ENCODE data around the gene ZNF689. TPM values are rescaled to one million over a fixed set of nuclear protein-coding genes. Genes with fewer than 3 reads are reported as not detected.
A peak's percentile ranks its signal among the peaks of the same experiment; 100 is the strongest.

The ZNF689 gene
- total and polyA plus RNA-seq, 2 of the 13 experiments (the other 11 are each of a cell fraction or from before 2014, with no cell fraction given) = 9.7 to 19.5 TPM

DNA sequence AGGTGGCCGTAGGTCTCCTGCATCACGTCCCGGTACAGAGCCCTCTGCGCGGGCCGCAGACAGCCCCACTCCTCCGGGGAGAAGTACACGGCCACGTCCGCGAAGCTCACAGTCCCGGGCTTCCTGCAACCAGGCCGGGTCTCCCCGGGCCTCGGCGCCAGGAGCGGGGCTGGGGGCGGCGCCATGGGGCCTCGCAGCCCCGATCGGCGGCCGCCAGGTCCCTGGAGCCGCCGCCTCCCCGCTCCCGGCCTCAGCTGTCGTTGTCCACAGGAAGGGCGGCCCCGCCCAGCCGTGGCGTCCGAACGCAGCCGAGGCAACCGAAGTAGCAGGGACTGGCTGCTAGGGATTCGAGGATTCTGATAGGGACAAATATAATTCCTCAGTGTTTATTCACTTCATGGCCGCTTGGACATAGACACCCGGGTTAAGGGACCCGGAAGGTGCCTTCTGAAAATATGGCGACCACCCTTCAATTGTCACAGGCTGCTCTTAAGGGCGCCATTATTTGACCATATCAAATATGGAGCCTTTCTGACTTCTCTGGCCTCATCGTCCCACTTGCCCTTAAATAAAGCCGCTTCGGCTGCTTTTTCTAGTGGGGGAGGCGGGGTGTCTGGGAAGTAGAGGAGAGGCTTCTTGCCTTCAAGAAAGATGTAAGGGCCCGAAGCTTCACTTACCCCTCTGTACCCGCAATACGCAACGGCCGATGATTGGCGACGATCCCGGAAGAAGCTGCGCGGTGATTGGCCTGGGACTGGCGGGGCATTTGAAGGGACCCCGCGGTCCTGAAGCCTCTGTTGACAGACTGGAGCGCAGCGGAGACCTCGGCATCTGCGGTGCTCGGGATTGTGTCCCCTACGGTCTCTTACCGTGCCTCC, 38.5 kb downstream of the ZNF689 start, which contains the start of gene ZNF688 (continued):
- TF ChIP-seq FOXP4 (CRISPR knock-in tag; IDR thresholded peaks at IDR 0.05) (0 out of 2 replicates have a peak, but pooled peaks have one; percentile 20), DBP (CRISPR knock-in tag; IDR thresholded peaks at IDR 0.05; ENCODE audit: not compliant biosample characterization) (peak; percentile 17), NFYB (CRISPR knock-in tag; IDR thresholded peaks at IDR 0.05) (peak; percentile 98), IRX3 (CRISPR knock-in tag; IDR thresholded peaks at IDR 0.05; ENCODE audit: borderline replicate concordance, low read depth) (peak; percentile 77; the same call in 1 of the 2 replicates), LRRFIP1 (CRISPR knock-in tag; conservative IDR thresholded peaks at IDR 0.05) (no peak), MAFG (CRISPR knock-in tag; IDR thresholded peaks at IDR 0.05) (no peak), ZSCAN31 (CRISPR knock-in tag; IDR thresholded peaks at IDR 0.05; ENCODE audit: low read depth) (peak; percentile 88), NR2F6 (IDR thresholded peaks at IDR 0.05) (peak; percentile 33; the same call in 1 of the 2 replicates), NR2F6 (CRISPR knock-in tag; IDR thresholded peaks at IDR 0.05) (0 out of 2 replicates have a peak, but pooled peaks have one; percentile 8), MIER3 (CRISPR knock-in tag; IDR thresholded peaks at IDR 0.05; ENCODE audit: borderline replicate concordance) (no peak), GZF1 (CRISPR knock-in tag; IDR thresholded peaks at IDR 0.05) (no peak; the same call in 1 of the 2 replicates), HOMEZ (CRISPR knock-in tag; IDR thresholded peaks at IDR 0.05; ENCODE audit: low read depth) (no peak), ZNF781 (CRISPR knock-in tag; IDR thresholded peaks at IDR 0.05; ENCODE audit: borderline replicate concordance, not compliant biosample characterization) (no peak), ZFY (CRISPR knock-in tag; IDR thresholded peaks at IDR 0.05) (peak; percentile 72), RXRB (CRISPR knock-in tag; IDR thresholded peaks at IDR 0.05; ENCODE audit: borderline replicate concordance) (no peak; the same call in 1 of the 2 replicates), RFXANK (CRISPR knock-in tag; IDR thresholded peaks at IDR 0.05) (peak; percentile 68; the same call in 1 of the 2 replicates), DRAP1 (CRISPR knock-in tag; IDR thresholded peaks at IDR 0.05) (peak; percentile 71), ZNF550 (CRISPR knock-in tag; IDR thresholded peaks at IDR 0.05; ENCODE audit: borderline replicate concordance) (peak; percentile 35; the same call in 1 of the 2 replicates), MEIS2 (CRISPR knock-in tag; IDR thresholded peaks at IDR 0.05) (no peak; the same call in 1 of the 2 replicates)
- TF ChIP-seq, protein P1, sequence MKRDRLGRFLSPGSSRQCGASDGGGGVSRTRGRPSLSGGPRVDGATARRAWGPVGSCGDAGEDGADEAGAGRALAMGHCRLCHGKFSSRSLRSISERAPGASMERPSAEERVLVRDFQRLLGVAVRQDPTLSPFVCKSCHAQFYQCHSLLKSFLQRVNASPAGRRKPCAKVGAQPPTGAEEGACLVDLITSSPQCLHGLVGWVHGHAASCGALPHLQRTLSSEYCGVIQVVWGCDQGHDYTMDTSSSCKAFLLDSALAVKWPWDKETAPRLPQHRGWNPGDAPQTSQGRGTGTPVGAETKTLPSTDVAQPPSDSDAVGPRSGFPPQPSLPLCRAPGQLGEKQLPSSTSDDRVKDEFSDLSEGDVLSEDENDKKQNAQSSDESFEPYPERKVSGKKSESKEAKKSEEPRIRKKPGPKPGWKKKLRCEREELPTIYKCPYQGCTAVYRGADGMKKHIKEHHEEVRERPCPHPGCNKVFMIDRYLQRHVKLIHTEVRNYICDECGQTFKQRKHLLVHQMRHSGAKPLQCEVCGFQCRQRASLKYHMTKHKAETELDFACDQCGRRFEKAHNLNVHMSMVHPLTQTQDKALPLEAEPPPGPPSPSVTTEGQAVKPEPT (CRISPR knock-in tag; IDR thresholded peaks at IDR 0.05; ENCODE audit: low read depth) = peak; percentile 26; the same call in 1 of the 2 replicates

Measured in HepG2 (cell line).